ENCODE measurements around the gene SLC35B3. TPM values are rescaled to one million over a fixed set of nuclear protein-coding genes. Genes with fewer than 3 reads are reported as not detected.

Gene SLC35B3
- total RNA-seq (2013; cell fraction: nucleolus; rRNA removed) = 11.6 and 13.4 TPM in 2 replicates
- total RNA-seq (2014; rRNA removed) (11.7 and 13.5 TPM in 2 replicates), total RNA-seq (2014; rRNA removed; fragmentation: Illumina TruSeq; extraction: Trizol) (10.9 and 11.9 TPM in 2 replicates), total RNA-seq (2021) (12.1 and 12.4 TPM in 2 replicates), polyA plus RNA-seq (2011; rRNA removed) (19.7 and 29.2 TPM in 2 replicates), polyA plus RNA-seq (2014; fragmentation: Illumina TruSeq; extraction: Trizol) (12.5 and 15.2 TPM in 2 replicates), polyA plus RNA-seq (2014; fragmentation: Nextera tagmentation; extraction: Ambion mirVana) (10 to 100 TPM; 10.5 to 11.0 TPM), polyA plus RNA-seq (2014; rRNA removed) (13.4 and 13.9 TPM in 2 replicates), polyA plus RNA-seq (2016; fragmentation: Nextera tagmentation; extraction: Ambion mirVana) (10 to 100 TPM; 28.0 to 28.1 TPM), polyA minus RNA-seq (2011; rRNA and poly(A)+ RNA removed) (7.1 and 8.9 TPM in 2 replicates), Bru-seq, nascent RNA (percentile 89 among the genes with signal in this experiment), BruChase-seq, experiment 1, labeled RNA remaining after a 6-hour chase (percentile 74 among the genes with signal in this experiment), BruChase-seq, experiment 2, labeled RNA remaining after a 2-hour chase (percentile 82 among the genes with signal in this experiment)
- 4.4 TPM for polyA plus RNA-seq (2011; ENCODE audit: low read depth)
- polyA plus RNA-seq (2011; cell fraction: cytosol; rRNA removed) = 7.1 and 7.3 TPM in 2 replicates
- polyA plus RNA-seq (2011; cell fraction: nucleus; rRNA removed) = 12.1 and 14.1 TPM in 2 replicates
- 11.4 and 14.4 TPM in 2 replicates for polyA plus RNA-seq (2012)
- 4.0 and 5.4 TPM in 2 replicates for polyA minus RNA-seq (2011; cell fraction: cytosol; rRNA and poly(A)+ RNA removed)
- 8.1 and 12.5 TPM in 2 replicates for polyA minus RNA-seq (2011; cell fraction: nucleus; rRNA and poly(A)+ RNA removed)
- long read RNA-seq, experiment 1, partial matches to known transcripts = 2 of 7 reads
- long read RNA-seq, experiment 1, other reads (novel, unspliced or antisense) = 3 of 7 reads
- long read RNA-seq, experiment 2, transcript SLC35B3-202 (11 exons, 1,973 nt) = major isoform, 13 of 56 reads
- long read RNA-seq, experiment 2, partial matches to known transcripts = 4 of 56 reads
- long read RNA-seq, experiment 2, other reads (novel, unspliced or antisense) = 35 of 56 reads

- in situ Hi-C loops (cut with MboI) (no loop called here), intact Hi-C loops (cut with micrococcal nuclease; ENCODE audit: unreplicated experiment) (no loop called here)
- Histone ChIP-seq H3K9me3 (replicated peaks; ENCODE audit: control insufficient read depth, insufficient read depth, low read length) (no peaks in the 10 kb centered on the region; the same call in 2 of the 3 replicates), H4K20me1 (ENCODE audit: control insufficient read depth, insufficient read depth) (no peaks in the 10 kb centered on the region), H3K4me2 (ENCODE audit: control insufficient read depth, insufficient read depth) (peak within 1 kb of the TSS; percentile 85), H2AFZ (ENCODE audit: control insufficient read depth, low read depth, low read length) (peak within 1 kb of the TSS; percentile 95), H3K4me1 (ENCODE audit: control insufficient read depth, insufficient read depth, low read length) (no peaks in the 10 kb centered on the region), H3K9ac (ENCODE audit: control insufficient read depth, insufficient read depth, low read length) (peak within 1 kb of the TSS; percentile 83), H3K27ac (ENCODE audit: control insufficient read depth, insufficient read depth) (peak within 1 kb of the TSS; percentile 90), H3K4me3 (peak within 1 kb of the TSS; percentile 87), H3K36me3 (ENCODE audit: control insufficient read depth in 2 of 2, insufficient read depth in 2 of 2, low read length in 1 of 2) (no peaks in the 10 kb centered on the region), H3K79me2 (ENCODE audit: control insufficient read depth, insufficient read depth, low read length) (peaks cover 26% of the 10 kb centered on the region), H3K27me3 (replicated peaks in 1 of 2; ENCODE audit: control insufficient read depth in 2 of 2, insufficient read depth in 2 of 2, low read length in 1 of 2) (no peaks in the 10 kb centered on the region)
- RAD21 ChIA-PET (ENCODE audit: unreplicated experiment) = no interaction called here
- CTCF ChIA-PET = no interaction called here
- peak; percentile 69 for DNase-seq (ENCODE audit: low read depth, low spot score)
- WGBS (ENCODE audit: insufficient coverage, insufficient replicate concordance, low lambda C conversion rate, missing lambda C conversion rate) = 1% methylated on average over 61 of the region's 62 CpGs
- POLR2A ChIA-PET = interaction anchor here (1.4 kb wide), 1 partner anchor 16 kb away, joined by 5 read pairs; no protein-coding TSS in a partner anchor
- ATAC-seq = peak; percentile 96
- BruUV-seq (replicated peaks) = TSS peak; percentile 82
- no peak for FAIRE-seq
- SMC1A ChIA-PET (ENCODE audit: uncharacterized antibody, unreplicated experiment) = interaction anchor here (2.8 kb wide), 1 partner anchor 16 kb away, joined by 9 read pairs; no protein-coding TSS in a partner anchor
- TF ChIP-seq E2F4 (IDR thresholded peaks at IDR 0.05; ENCODE audit: low read depth, low read length) (no peak), BCL11A (IDR thresholded peaks at IDR 0.05; ENCODE audit: low read depth, low read length) (0 out of 2 replicates have a peak, but pooled peaks have one; percentile 39), JUNB (IDR thresholded peaks at IDR 0.05) (no peak), BACH1 (IDR thresholded peaks at IDR 0.05; ENCODE audit: borderline replicate concordance) (peak; percentile 32; the same call in 1 of the 2 replicates), ATF2 (IDR thresholded peaks at IDR 0.05; ENCODE audit: low read length) (no peak), HDAC2 (IDR thresholded peaks at IDR 0.05) (no peak), CHD4 (IDR thresholded peaks at IDR 0.05) (no peak), SPI1 (IDR thresholded peaks at IDR 0.05; ENCODE audit: borderline replicate concordance, insufficient read depth, low read depth, low read length) (peak; percentile 58; the same call in 1 of the 2 replicates), NBN (IDR thresholded peaks at IDR 0.05) (peak; percentile 81), PKNOX1 (IDR thresholded peaks at IDR 0.05) (0 out of 2 replicates have a peak, but pooled peaks have one; percentile 14), HDGF (IDR thresholded peaks at IDR 0.05) (peak; percentile 81; the same call in 1 of the 2 replicates)
- TF ChIP-seq, protein P1, sequence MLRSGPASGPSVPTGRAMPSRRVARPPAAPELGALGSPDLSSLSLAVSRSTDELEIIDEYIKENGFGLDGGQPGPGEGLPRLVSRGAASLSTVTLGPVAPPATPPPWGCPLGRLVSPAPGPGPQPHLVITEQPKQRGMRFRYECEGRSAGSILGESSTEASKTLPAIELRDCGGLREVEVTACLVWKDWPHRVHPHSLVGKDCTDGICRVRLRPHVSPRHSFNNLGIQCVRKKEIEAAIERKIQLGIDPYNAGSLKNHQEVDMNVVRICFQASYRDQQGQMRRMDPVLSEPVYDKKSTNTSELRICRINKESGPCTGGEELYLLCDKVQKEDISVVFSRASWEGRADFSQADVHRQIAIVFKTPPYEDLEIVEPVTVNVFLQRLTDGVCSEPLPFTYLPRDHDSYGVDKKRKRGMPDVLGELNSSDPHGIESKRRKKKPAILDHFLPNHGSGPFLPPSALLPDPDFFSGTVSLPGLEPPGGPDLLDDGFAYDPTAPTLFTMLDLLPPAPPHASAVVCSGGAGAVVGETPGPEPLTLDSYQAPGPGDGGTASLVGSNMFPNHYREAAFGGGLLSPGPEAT (IDR thresholded peaks at IDR 0.05; ENCODE audit: low read depth) = peak; percentile 71
- TF ChIP-seq, protein P2, sequence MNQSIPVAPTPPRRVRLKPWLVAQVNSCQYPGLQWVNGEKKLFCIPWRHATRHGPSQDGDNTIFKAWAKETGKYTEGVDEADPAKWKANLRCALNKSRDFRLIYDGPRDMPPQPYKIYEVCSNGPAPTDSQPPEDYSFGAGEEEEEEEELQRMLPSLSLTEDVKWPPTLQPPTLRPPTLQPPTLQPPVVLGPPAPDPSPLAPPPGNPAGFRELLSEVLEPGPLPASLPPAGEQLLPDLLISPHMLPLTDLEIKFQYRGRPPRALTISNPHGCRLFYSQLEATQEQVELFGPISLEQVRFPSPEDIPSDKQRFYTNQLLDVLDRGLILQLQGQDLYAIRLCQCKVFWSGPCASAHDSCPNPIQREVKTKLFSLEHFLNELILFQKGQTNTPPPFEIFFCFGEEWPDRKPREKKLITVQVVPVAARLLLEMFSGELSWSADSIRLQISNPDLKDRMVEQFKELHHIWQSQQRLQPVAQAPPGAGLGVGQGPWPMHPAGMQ (IDR thresholded peaks at IDR 0.05; ENCODE audit: borderline replicate concordance) = no peak
Measured at GRCh38 chr6:8435093-8435844, at the start of gene SLC35B3. TSS of gene SLC35B3 (minus strand) at chr6:8435545.

Measured in GM12878 (cell line).